ENCODE measurements around the gene COPA. TPM values are rescaled to one million over a fixed set of nuclear protein-coding genes. Genes with fewer than 3 reads are reported as not detected.

COPA gene
- total and polyA plus RNA-seq, 2 experiments from 2014 or later, result 141 to 151 TPM

DNA sequence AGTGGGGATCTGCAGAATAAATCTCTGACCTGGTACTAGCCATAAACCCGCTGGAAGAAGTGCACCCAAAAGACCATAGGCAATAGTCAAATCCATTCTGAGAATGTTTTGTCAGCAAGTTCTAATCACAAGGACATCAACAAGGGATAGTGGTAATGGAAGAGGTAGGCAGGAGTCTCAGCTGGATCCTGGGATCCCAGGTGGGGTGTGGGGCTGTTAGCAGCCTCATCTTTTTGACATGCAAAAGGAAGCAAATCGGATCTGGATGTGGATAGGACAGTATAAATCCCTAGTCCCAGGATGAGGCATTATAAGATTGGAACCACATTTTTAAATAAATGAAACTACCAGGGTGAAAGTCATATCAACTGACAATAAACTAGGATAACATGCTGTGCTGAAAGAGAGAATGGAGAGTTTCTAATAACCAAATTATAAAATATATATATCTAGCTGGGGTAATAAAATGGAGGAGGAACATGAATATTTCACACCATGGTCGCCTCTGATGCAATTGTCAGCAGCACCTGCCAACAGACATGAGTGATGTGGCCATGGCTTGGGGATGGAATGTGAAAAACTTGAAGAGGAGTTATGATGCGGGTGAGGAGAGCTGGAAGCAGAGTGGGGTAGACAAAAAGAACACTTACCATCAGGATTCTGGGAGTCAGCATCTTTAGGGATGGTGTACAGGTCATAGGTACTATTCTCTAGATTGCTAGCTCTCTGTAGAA, 34.4 kb downstream of the COPA start:
- Histone ChIP-seq H3K27ac (no peak overlapping the region), H3K27me3 (no peaks in the 10 kb centered on the region), H3K9me3 (ENCODE audit: low read depth) (no peaks in the 10 kb centered on the region), H4K20me1 (ENCODE audit: insufficient read depth, poor library complexity, severe bottlenecking) (no peaks in the 10 kb centered on the region), H3K9me2 (replicated peaks; ENCODE audit: insufficient read depth) (no peaks in the 10 kb centered on the region), H3K79me2 (peaks cover 3% of the 10 kb centered on the region), H3K36me3 (replicated peaks; ENCODE audit: insufficient read depth, low read depth) (no peaks in the 10 kb centered on the region), H3K4me3 (no peak overlapping the region), H3K4me1 (ENCODE audit: insufficient read depth) (no peaks in the 10 kb centered on the region), H3K4me2 (no peak overlapping the region), H2AFZ (no peak overlapping the region)
- TF ChIP-seq EZH2phosphoT487 (IDR thresholded peaks at IDR 0.05; ENCODE audit: low read depth, severe bottlenecking, unreplicated experiment), result no peak
- no peak for TF ChIP-seq CTCF (IDR thresholded peaks at IDR 0.05; ENCODE audit: poor library complexity)
- TF ChIP-seq EZH2 (IDR thresholded peaks at IDR 0.05; ENCODE audit: borderline replicate concordance), result no peak
- WGBS (ENCODE audit: low lambda C conversion rate, missing lambda C conversion rate), result 86% methylated on average over 4 of the region's 4 CpGs
- DNase-seq (ENCODE audit: low spot score), result no peak

GRCh38 chr1:160307118-160307791, 35.8 kb downstream of the COPA start:
- no peak for TF ChIP-seq CTCF (IDR thresholded peaks at IDR 0.05; ENCODE audit: poor library complexity)
- TF ChIP-seq EZH2phosphoT487 (IDR thresholded peaks at IDR 0.05; ENCODE audit: low read depth, severe bottlenecking, unreplicated experiment), result no peak
- TF ChIP-seq EZH2 (IDR thresholded peaks at IDR 0.05; ENCODE audit: borderline replicate concordance), result no peak
- no peak for DNase-seq (ENCODE audit: low spot score)
- Histone ChIP-seq H3K4me2 (no peak overlapping the region), H3K27me3 (no peaks in the 10 kb centered on the region), H3K4me3 (no peak overlapping the region), H2AFZ (no peak overlapping the region), H3K27ac (no peak overlapping the region), H3K36me3 (replicated peaks; ENCODE audit: insufficient read depth, low read depth) (no peaks in the 10 kb centered on the region), H3K9me2 (replicated peaks; ENCODE audit: insufficient read depth) (no peaks in the 10 kb centered on the region), H3K4me1 (ENCODE audit: insufficient read depth) (no peaks in the 10 kb centered on the region), H3K9me3 (ENCODE audit: low read depth) (no peaks in the 10 kb centered on the region), H3K79me2 (peaks cover 3% of the 10 kb centered on the region), H4K20me1 (ENCODE audit: insufficient read depth, poor library complexity, severe bottlenecking) (no peaks in the 10 kb centered on the region)
- 91% methylated on average over 13 of the region's 13 CpGs for WGBS (ENCODE audit: low lambda C conversion rate, missing lambda C conversion rate)

DNA sequence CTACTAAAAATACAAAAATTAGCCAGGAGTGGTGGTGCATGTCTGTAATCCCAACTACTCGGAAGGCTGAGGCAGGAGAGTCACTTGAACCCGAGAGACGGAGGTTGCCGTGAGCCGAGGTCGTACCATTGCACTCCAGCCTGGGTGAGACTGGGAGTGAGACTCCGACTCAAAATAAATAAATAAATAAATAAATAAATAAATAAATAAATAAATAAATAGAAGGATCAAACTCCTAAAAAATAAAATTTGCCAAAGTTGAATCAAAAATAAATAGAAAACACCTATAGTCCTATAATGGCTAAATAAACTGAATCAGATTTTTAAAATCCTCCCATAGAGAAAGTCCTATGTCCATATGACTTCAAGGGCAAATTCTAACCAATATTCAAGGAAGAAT, 42.9 kb downstream of the COPA start:
- Histone ChIP-seq H4K20me1 (ENCODE audit: insufficient read depth, poor library complexity, severe bottlenecking) (no peaks in the 10 kb centered on the region), H3K27ac (no peak overlapping the region), H2AFZ (no peak overlapping the region), H3K4me1 (ENCODE audit: insufficient read depth) (no peaks in the 10 kb centered on the region), H3K4me3 (no peak overlapping the region), H3K4me2 (no peak overlapping the region), H3K79me2 (no peaks in the 10 kb centered on the region), H3K27me3 (no peaks in the 10 kb centered on the region), H3K36me3 (replicated peaks; ENCODE audit: insufficient read depth, low read depth) (peaks cover 4% of the 10 kb centered on the region), H3K9me3 (ENCODE audit: low read depth) (no peaks in the 10 kb centered on the region), H3K9me2 (replicated peaks; ENCODE audit: insufficient read depth) (no peaks in the 10 kb centered on the region)
- TF ChIP-seq EZH2phosphoT487 (IDR thresholded peaks at IDR 0.05; ENCODE audit: low read depth, severe bottlenecking, unreplicated experiment) (no peak), EZH2 (IDR thresholded peaks at IDR 0.05; ENCODE audit: borderline replicate concordance) (no peak), CTCF (IDR thresholded peaks at IDR 0.05; ENCODE audit: poor library complexity) (no peak)
- no peak for DNase-seq (ENCODE audit: low spot score)
- WGBS (ENCODE audit: low lambda C conversion rate, missing lambda C conversion rate), result 83% methylated on average over 7 of the region's 7 CpGs

Data from hepatocyte (in vitro differentiated cells).